Fibroblast of lung (primary cell): ENCODE measurements around the gene USP36. TPM values are rescaled to one million over a fixed set of nuclear protein-coding genes. Genes with fewer than 3 reads are reported as not detected.

Experiments used
- DNase-seq, 2 donors: peaks; one replicate each; pipeline versions ENCODE4 v3.0.0 to v3.0.0-alpha.2; 2010; ENCODE audit warnings: low read depth in 2 of 2
- H2AFZ ChIP-seq: 2 replicates; pipeline ENCODE4 v1.5.1; 2012; ENCODE audit warnings: low read length, control low read depth, inconsistent platforms
- H3K27ac ChIP-seq: 2 replicates; pipeline ENCODE4 v1.5.1; 2011; ENCODE audit warnings: low read length, control low read depth; ENCODE audit not compliant: insufficient read depth
- H3K27me3 ChIP-seq: 2 replicates; pipeline ENCODE4 v1.5.1; 2011; ENCODE audit warnings: mild to moderate bottlenecking, low read length; ENCODE audit not compliant: control insufficient read depth, insufficient read depth
- H3K36me3 ChIP-seq: 2 replicates; pipeline ENCODE4 v1.5.1; 2011; ENCODE audit warnings: low read length; ENCODE audit not compliant: control insufficient read depth, insufficient read depth
- H3K4me1 ChIP-seq: 2 replicates; pipeline ENCODE4 v1.5.1; 2011; ENCODE audit warnings: low read length; ENCODE audit not compliant: control insufficient read depth, insufficient read depth; ENCODE audit errors: extremely low read depth
- H3K4me2 ChIP-seq: 2 replicates; pipeline ENCODE4 v1.5.1; 2011; ENCODE audit warnings: low read length, control low read depth; ENCODE audit not compliant: insufficient read depth; ENCODE audit errors: extremely low read depth
- H3K4me3 ChIP-seq, 4 experiments: fragments of 200-600 bp in 1 of 4; sonication (generic) in 1 of 4; replicated peaks in 1 of 4; 2 replicates each; pipeline ENCODE4 v1.5.1; 2011 to 2016; ENCODE audit warnings: low read length in 4 of 4, low read depth in 3 of 4, mild to moderate bottlenecking in 3 of 4, control low read depth in 2 of 4, inconsistent platforms in 1 of 4, mixed read lengths in 1 of 4; ENCODE audit not compliant: insufficient read depth in 1 of 4; ENCODE audit errors: control extremely low read depth in 1 of 4
- H3K79me2 ChIP-seq: 2 replicates; pipeline ENCODE4 v1.5.1; 2012; ENCODE audit warnings: mild to moderate bottlenecking, low read length, inconsistent platforms; ENCODE audit not compliant: control insufficient read depth, insufficient read depth
- H3K9ac ChIP-seq: 2 replicates; pipeline ENCODE4 v1.5.1; 2011; ENCODE audit warnings: mild to moderate bottlenecking, low read length, control low read depth; ENCODE audit not compliant: insufficient read depth
- H3K9me3 ChIP-seq: 2 replicates; pipeline ENCODE4 v1.5.1; 2012; ENCODE audit warnings: low read depth, low read length; ENCODE audit not compliant: control insufficient read depth, insufficient read depth
- H4K20me1 ChIP-seq: 2 replicates; pipeline ENCODE4 v1.5.1; 2011; ENCODE audit warnings: low read length; ENCODE audit not compliant: control insufficient read depth, insufficient read depth; ENCODE audit errors: extremely low read depth
- EZH2 ChIP-seq: IDR thresholded peaks from 2 replicates; pipeline ENCODE4 v1.5.1; 2012; ENCODE audit warnings: low read length, control low read depth, mild to moderate bottlenecking; ENCODE audit errors: missing control alignments
- polyA plus RNA-seq, 2 donors: library from polyadenylated mRNA; depleted of rRNA in 1 of 2; stranded (reverse) in 1 of 2; unstranded in 1 of 2; fragments of >200 nt; gene quantifications; 2 replicates each; pipeline ENCODE4 v1.2.1, GENCODE V29; 2011 to 2012; ENCODE audit warnings: missing spikeins in 1 of 2
- total RNA-seq: library from RNA; depleted of rRNA; stranded (reverse); fragments of >200 nt; gene quantifications from 2 replicates; pipeline ENCODE4 v1.2.1, GENCODE V29; 2014
- TF ChIP-seq, protein P1 (sequence below), 2 donors: IDR thresholded peaks in 1 of 2; conservative IDR thresholded peaks in 1 of 2; 1 replicate in 1 of 2; 2 replicates in 1 of 2; pipeline ENCODE4 v1.5.1; 2011 to 2012; ENCODE audit warnings: low read length in 2 of 2, control low read depth in 1 of 2, inconsistent platforms in 1 of 2, low read depth in 1 of 2, mild to moderate bottlenecking in 1 of 2

Gene USP36
- total and polyA plus RNA-seq, 2 donors (not counting 1 experiment from before 2014, with no cell fraction given), result 15.4 to 18.3 TPM

DNA sequence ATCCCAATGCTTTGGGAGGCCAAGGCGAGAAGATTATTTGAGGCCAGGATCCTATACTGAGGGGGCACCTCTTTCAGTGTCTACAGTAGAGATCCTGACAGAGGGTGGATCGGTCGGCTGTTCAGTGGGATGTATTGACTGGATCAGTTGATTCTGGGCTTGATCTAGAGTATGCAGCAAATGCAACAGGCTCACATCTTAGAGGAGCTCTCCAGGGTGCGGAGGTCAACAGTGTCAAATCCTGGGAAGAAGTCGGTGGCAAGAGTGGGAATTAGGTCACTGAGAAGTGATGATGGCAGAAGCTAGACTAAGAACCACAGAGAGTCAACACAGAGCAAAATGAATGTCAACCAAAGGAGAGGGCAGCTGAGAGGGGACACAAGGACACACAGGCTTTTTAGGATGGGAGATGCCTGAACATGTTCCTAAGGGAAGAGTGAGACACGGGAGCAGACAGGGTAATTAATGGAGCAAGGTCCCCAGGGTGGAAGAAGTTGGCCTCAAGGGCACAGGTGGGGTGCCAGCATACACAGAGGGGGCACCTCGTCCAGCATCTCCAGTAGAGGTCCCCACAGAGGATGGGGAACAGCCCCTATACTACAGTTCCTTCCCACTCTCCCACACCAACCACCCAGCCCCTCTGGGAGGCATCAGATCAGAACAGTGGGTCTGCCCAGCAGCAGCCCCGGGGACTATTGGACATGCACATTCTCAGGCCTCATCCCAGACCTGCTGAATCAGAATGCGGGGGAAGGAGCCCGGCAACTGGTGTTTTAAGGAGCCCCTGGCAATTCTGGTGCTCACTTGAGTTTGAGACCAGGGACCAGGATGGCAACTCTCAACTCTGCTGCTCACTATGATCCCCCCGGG, 48.5 kb downstream of the USP36 start:
- Histone ChIP-seq H3K9me3 (no peaks in the 10 kb centered on the region), H3K9ac (no peak overlapping the region), H3K4me1 (peaks cover 10% of the 10 kb centered on the region), H4K20me1 (no peaks in the 10 kb centered on the region), H3K79me2 (no peaks in the 10 kb centered on the region), H3K4me2 (no peak overlapping the region), H3K4me3 (no peak overlapping the region), H3K27me3 (no peaks in the 10 kb centered on the region), H3K27ac (no peak overlapping the region), H2AFZ (no peak overlapping the region), H3K36me3 (peaks cover 17% of the 10 kb centered on the region)
- no peak for DNase-seq
- no peak for TF ChIP-seq EZH2
- TF ChIP-seq, protein P1, sequence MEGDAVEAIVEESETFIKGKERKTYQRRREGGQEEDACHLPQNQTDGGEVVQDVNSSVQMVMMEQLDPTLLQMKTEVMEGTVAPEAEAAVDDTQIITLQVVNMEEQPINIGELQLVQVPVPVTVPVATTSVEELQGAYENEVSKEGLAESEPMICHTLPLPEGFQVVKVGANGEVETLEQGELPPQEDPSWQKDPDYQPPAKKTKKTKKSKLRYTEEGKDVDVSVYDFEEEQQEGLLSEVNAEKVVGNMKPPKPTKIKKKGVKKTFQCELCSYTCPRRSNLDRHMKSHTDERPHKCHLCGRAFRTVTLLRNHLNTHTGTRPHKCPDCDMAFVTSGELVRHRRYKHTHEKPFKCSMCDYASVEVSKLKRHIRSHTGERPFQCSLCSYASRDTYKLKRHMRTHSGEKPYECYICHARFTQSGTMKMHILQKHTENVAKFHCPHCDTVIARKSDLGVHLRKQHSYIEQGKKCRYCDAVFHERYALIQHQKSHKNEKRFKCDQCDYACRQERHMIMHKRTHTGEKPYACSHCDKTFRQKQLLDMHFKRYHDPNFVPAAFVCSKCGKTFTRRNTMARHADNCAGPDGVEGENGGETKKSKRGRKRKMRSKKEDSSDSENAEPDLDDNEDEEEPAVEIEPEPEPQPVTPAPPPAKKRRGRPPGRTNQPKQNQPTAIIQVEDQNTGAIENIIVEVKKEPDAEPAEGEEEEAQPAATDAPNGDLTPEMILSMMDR (conservative IDR thresholded peaks at IDR 0.05 in 1 of 2, IDR thresholded peaks at IDR 0.05 in 1 of 2; ENCODE audit: low read depth in 1 of 2, low read length in 2 of 2), result no peak

GRCh38 chr17:78790552-78790951, 50.1 kb downstream of the USP36 start:
- H3K27me3 ChIP-seq, result no peaks in the 10 kb centered on the region
- peaks cover 9% of the 10 kb centered on the region for H3K36me3 ChIP-seq
- H3K79me2 ChIP-seq, result no peaks in the 10 kb centered on the region
- TF ChIP-seq, protein P1 (conservative IDR thresholded peaks at IDR 0.05 in 1 of 2, IDR thresholded peaks at IDR 0.05 in 1 of 2; ENCODE audit: low read depth in 1 of 2, low read length in 2 of 2), result no peak
- no peak for TF ChIP-seq EZH2
- no peaks in the 10 kb centered on the region for H3K9me3 ChIP-seq
- DNase-seq, result no peak
- H3K4me1 ChIP-seq, result peaks cover 10% of the 10 kb centered on the region
- H3K9ac ChIP-seq, result no peak overlapping the region
- H4K20me1 ChIP-seq, result no peaks in the 10 kb centered on the region
- no peak overlapping the region for H2AFZ ChIP-seq
- no peak overlapping the region for H3K4me3 ChIP-seq
- H3K27ac ChIP-seq, result no peak overlapping the region
- H3K4me2 ChIP-seq, result no peak overlapping the region

DNA sequence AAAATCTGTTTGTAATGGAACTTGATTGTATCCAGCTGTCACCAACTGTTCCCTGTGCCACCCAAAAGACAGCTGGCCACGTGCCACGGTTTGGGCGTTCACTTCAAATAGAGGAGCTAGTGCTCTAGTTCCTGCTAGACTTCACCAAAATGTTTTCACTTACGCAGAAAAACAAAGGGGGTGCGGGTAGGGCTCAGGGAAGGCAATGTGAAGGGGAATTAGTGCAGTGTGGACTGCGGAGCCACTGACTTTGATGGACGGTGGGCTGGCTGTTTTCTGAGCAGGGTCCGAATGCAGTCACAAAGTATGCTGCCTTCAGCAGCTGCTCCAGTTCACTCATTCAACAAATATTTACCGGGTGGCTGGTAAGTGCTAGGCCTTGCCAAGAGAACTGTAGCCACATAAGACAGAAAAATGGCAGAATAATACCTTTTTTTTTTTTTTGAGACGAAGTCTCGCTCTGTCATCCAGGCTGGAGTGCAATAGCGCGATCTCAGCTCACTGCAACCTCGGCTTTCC, 50.9 kb downstream of the USP36 start:
- H2AFZ ChIP-seq, result no peak overlapping the region

More for the DNA sequence above, 50.9 kb downstream of the USP36 start:
- Histone ChIP-seq H4K20me1 (no peaks in the 10 kb centered on the region), H3K4me2 (peak overlapping the region; percentile 72), H3K27me3 (no peaks in the 10 kb centered on the region), H3K9me3 (no peaks in the 10 kb centered on the region), H3K4me3 (peak overlapping the region in 2 of 4 experiments; percentile 19 to 20), H3K4me1 (peaks cover 10% of the 10 kb centered on the region), H3K9ac (no peak overlapping the region), H3K79me2 (no peaks in the 10 kb centered on the region), H3K27ac (peak overlapping the region; percentile 52), H3K36me3 (peaks cover 2% of the 10 kb centered on the region)
- peak; percentile 82 to 95 for DNase-seq
- TF ChIP-seq, protein P1 (conservative IDR thresholded peaks at IDR 0.05 in 1 of 2, IDR thresholded peaks at IDR 0.05 in 1 of 2; ENCODE audit: low read depth in 1 of 2, low read length in 2 of 2), result no peak
- TF ChIP-seq EZH2, result no peak
